ENCODE results near the gene IFIT2.

The IFIT2 gene

DNA sequence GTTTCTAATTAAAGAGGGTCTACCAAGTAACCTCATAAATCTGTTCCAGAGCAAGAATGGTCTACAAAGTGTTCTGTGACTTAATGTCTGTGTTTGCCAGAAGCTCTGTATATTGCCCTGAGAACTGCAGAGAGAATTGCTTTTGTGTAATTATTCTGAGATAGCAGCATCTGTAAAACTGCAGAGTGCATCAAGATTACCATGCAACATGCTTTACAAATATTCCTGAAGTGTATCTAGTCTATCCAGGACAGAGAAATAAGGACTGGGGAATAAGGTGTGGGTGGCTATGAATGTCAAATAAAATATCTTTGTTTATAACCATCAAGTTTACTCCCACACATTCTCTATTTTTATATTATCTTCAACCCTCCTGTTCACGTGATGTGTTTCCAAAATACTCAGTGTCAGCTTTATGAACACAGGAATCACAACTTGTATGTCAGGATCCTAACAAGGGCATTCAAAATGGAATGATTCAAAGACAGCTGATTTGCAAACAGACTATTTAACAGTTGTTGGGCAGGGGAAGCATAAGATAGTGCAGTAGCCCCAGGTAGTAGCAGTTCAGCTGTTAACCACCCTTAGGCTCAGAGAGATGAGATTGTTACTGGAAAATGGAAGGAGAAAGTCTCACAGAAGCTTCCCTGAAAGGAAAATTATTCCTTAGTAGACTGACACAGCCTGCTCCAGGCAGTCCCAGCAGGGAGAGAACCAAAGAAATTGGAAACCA, 35.0 kb upstream of the IFIT2 start:
- Histone ChIP-seq H3K27ac (ENCODE audit: low read length) (no peak overlapping the region), H3K9me3 (ENCODE audit: control insufficient read depth, low read depth, low read length) (no peaks in the 10 kb centered on the region), H3K4me1 (ENCODE audit: control insufficient read depth, low read depth, low read length) (no peaks in the 10 kb centered on the region), H3K9ac (ENCODE audit: low read length) (no peak overlapping the region), H3K27me3 (ENCODE audit: control insufficient read depth, insufficient read depth, low read length) (no peaks in the 10 kb centered on the region), H3K4me3 (ENCODE audit: low read length) (no peak overlapping the region), H3K36me3 (ENCODE audit: control insufficient read depth, low read depth, low read length) (no peaks in the 10 kb centered on the region)

- Histone ChIP-seq H3K9ac (ENCODE audit: low read length) (no peak overlapping the region), H3K4me3 (ENCODE audit: low read length) (no peak overlapping the region), H3K4me1 (ENCODE audit: control insufficient read depth, low read depth, low read length) (no peaks in the 10 kb centered on the region), H3K36me3 (ENCODE audit: control insufficient read depth, low read depth, low read length) (no peaks in the 10 kb centered on the region), H3K27me3 (ENCODE audit: control insufficient read depth, insufficient read depth, low read length) (no peaks in the 10 kb centered on the region), H3K9me3 (ENCODE audit: control insufficient read depth, low read depth, low read length) (no peaks in the 10 kb centered on the region), H3K27ac (ENCODE audit: low read length) (no peak overlapping the region)
These were observed 32.3 kb upstream of the IFIT2 start for GRCh38 chr10:89269433-89270152.

DNA sequence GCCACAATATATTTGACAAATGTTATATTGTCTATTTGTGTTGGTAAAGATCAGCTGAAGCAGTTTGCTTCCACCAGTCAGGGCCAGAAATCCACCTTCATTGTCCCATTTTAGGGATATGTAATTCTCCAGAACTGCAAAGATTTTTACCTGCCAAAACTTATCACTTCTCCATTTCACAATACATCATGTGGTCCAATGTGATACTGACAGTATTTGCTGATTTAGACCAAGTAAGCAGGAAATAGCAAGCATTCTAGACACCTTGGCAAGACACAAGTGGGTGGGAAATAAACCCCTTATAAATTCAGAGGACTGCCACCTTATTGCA, 31.7 kb upstream of the IFIT2 start:
- Histone ChIP-seq H3K9me3 (ENCODE audit: control insufficient read depth, low read depth, low read length) (no peaks in the 10 kb centered on the region), H3K36me3 (ENCODE audit: control insufficient read depth, low read depth, low read length) (no peaks in the 10 kb centered on the region), H3K9ac (ENCODE audit: low read length) (no peak overlapping the region), H3K4me1 (ENCODE audit: control insufficient read depth, low read depth, low read length) (no peaks in the 10 kb centered on the region), H3K4me3 (ENCODE audit: low read length) (no peak overlapping the region), H3K27me3 (ENCODE audit: control insufficient read depth, insufficient read depth, low read length) (no peaks in the 10 kb centered on the region), H3K27ac (ENCODE audit: low read length) (no peak overlapping the region)

- H3K4me3 ChIP-seq (ENCODE audit: low read length) = no peak overlapping the region
- no peaks in the 10 kb centered on the region for H3K36me3 ChIP-seq (ENCODE audit: control insufficient read depth, low read depth, low read length)
- H3K27ac ChIP-seq (ENCODE audit: low read length) = no peak overlapping the region
- H3K4me1 ChIP-seq (ENCODE audit: control insufficient read depth, low read depth, low read length) = no peaks in the 10 kb centered on the region
- no peaks in the 10 kb centered on the region for H3K27me3 ChIP-seq (ENCODE audit: control insufficient read depth, insufficient read depth, low read length)
- no peak overlapping the region for H3K9ac ChIP-seq (ENCODE audit: low read length)
- H3K9me3 ChIP-seq (ENCODE audit: control insufficient read depth, low read depth, low read length) = no peaks in the 10 kb centered on the region
These were observed 30.3 kb upstream of the IFIT2 start for GRCh38 chr10:89271532-89271931.

- H3K9ac ChIP-seq (ENCODE audit: low read length) = no peak overlapping the region
- H3K27ac ChIP-seq (ENCODE audit: low read length) = no peak overlapping the region
- no peak overlapping the region for H3K4me3 ChIP-seq (ENCODE audit: low read length)
- H3K27me3 ChIP-seq (ENCODE audit: control insufficient read depth, insufficient read depth, low read length) = no peaks in the 10 kb centered on the region
- no peaks in the 10 kb centered on the region for H3K4me1 ChIP-seq (ENCODE audit: control insufficient read depth, low read depth, low read length)
- no peaks in the 10 kb centered on the region for H3K9me3 ChIP-seq (ENCODE audit: control insufficient read depth, low read depth, low read length)
- no peaks in the 10 kb centered on the region for H3K36me3 ChIP-seq (ENCODE audit: control insufficient read depth, low read depth, low read length)
These were observed 28.2 kb upstream of the IFIT2 start for GRCh38 chr10:89273680-89274079.

GRCh38 chr10:89274928-89275327, 26.9 kb upstream of the IFIT2 start:
- Histone ChIP-seq H3K27me3 (ENCODE audit: control insufficient read depth, insufficient read depth, low read length) (no peaks in the 10 kb centered on the region), H3K4me3 (ENCODE audit: low read length) (no peak overlapping the region), H3K4me1 (ENCODE audit: control insufficient read depth, low read depth, low read length) (no peaks in the 10 kb centered on the region), H3K36me3 (ENCODE audit: control insufficient read depth, low read depth, low read length) (no peaks in the 10 kb centered on the region), H3K9ac (ENCODE audit: low read length) (no peak overlapping the region), H3K9me3 (ENCODE audit: control insufficient read depth, low read depth, low read length) (no peaks in the 10 kb centered on the region), H3K27ac (ENCODE audit: low read length) (no peak overlapping the region)

- no peaks in the 10 kb centered on the region for H3K36me3 ChIP-seq (ENCODE audit: control insufficient read depth, low read depth, low read length)
- no peak overlapping the region for H3K9ac ChIP-seq (ENCODE audit: low read length)
- peaks cover 2% of the 10 kb centered on the region for H3K4me1 ChIP-seq (ENCODE audit: control insufficient read depth, low read depth, low read length)
- H3K4me3 ChIP-seq (ENCODE audit: low read length) = no peak overlapping the region
- no peaks in the 10 kb centered on the region for H3K27me3 ChIP-seq (ENCODE audit: control insufficient read depth, insufficient read depth, low read length)
- no peak overlapping the region for H3K27ac ChIP-seq (ENCODE audit: low read length)
- H3K9me3 ChIP-seq (ENCODE audit: control insufficient read depth, low read depth, low read length) = no peaks in the 10 kb centered on the region
These were observed 26.5 kb upstream of the IFIT2 start for GRCh38 chr10:89275383-89275782.

- no peaks in the 10 kb centered on the region for H3K27me3 ChIP-seq (ENCODE audit: control insufficient read depth, insufficient read depth, low read length)
- H3K36me3 ChIP-seq (ENCODE audit: control insufficient read depth, low read depth, low read length) = no peaks in the 10 kb centered on the region
- no peaks in the 10 kb centered on the region for H3K9me3 ChIP-seq (ENCODE audit: control insufficient read depth, low read depth, low read length)
- H3K9ac ChIP-seq (ENCODE audit: low read length) = no peak overlapping the region
- no peak overlapping the region for H3K4me3 ChIP-seq (ENCODE audit: low read length)
- H3K27ac ChIP-seq (ENCODE audit: low read length) = no peak overlapping the region
- H3K4me1 ChIP-seq (ENCODE audit: control insufficient read depth, low read depth, low read length) = peaks cover 4% of the 10 kb centered on the region
These were observed 23.8 kb upstream of the IFIT2 start for GRCh38 chr10:89278034-89278535.

DNA sequence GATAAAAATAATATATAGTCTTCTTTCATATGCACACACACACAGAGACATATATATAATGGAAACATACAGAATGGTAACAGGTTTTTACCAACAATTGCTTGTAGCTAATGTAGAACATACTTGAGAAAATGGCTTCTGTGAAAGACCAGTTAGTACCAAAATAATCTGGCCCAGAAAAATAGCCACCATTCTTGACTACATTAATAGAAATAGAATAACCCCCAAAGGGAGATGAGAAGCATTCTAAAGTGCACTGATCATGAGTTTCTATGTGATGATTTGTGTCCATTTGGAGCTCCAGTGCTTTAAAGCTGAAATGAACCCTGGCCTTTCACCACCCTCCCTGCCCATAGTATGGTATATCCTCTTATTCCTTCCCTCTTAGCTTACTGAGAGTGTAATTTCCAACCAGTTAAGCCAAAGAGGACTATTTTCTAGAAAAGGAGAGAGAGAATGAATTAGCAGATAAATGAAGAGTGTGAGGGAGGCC, 22.9 kb upstream of the IFIT2 start:
- no peak overlapping the region for H3K9ac ChIP-seq (ENCODE audit: low read length)
- H3K9me3 ChIP-seq (ENCODE audit: control insufficient read depth, low read depth, low read length) = no peaks in the 10 kb centered on the region
- no peak overlapping the region for H3K27ac ChIP-seq (ENCODE audit: low read length)

GRCh38 chr10:89279421-89279869, 22.4 kb upstream of the IFIT2 start:
- Histone ChIP-seq H3K4me1 (ENCODE audit: control insufficient read depth, low read depth, low read length) (peaks cover 16% of the 10 kb centered on the region), H3K9me3 (ENCODE audit: control insufficient read depth, low read depth, low read length) (no peaks in the 10 kb centered on the region), H3K36me3 (ENCODE audit: control insufficient read depth, low read depth, low read length) (no peaks in the 10 kb centered on the region), H3K27me3 (ENCODE audit: control insufficient read depth, insufficient read depth, low read length) (no peaks in the 10 kb centered on the region), H3K4me3 (ENCODE audit: low read length) (no peak overlapping the region), H3K9ac (ENCODE audit: low read length) (no peak overlapping the region), H3K27ac (ENCODE audit: low read length) (no peak overlapping the region)

More for the DNA sequence above, 22.9 kb upstream of the IFIT2 start:
- no peak overlapping the region for H3K4me3 ChIP-seq (ENCODE audit: low read length)
- no peaks in the 10 kb centered on the region for H3K36me3 ChIP-seq (ENCODE audit: control insufficient read depth, low read depth, low read length)
- peaks cover 11% of the 10 kb centered on the region for H3K4me1 ChIP-seq (ENCODE audit: control insufficient read depth, low read depth, low read length)
- H3K27me3 ChIP-seq (ENCODE audit: control insufficient read depth, insufficient read depth, low read length) = no peaks in the 10 kb centered on the region

DNA sequence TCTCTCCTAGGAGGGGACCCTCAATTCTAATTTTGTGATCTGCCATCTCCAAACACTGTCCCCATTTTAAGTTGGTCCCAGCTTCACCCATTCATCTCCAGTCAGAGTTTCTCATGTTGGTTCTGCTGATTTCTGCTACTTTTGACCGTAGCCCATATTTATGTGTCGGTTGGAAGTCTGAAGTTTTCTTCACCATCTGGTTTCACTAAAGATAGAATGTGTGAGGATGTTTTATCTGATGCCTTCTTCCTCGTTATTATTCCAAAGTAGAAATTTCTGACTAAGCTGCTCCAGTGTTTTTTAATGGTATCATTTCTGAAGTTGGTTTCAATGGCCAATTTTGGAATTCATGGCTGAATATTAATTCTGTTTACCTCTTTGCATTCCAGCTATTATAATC, 21.3 kb upstream of the IFIT2 start:
- Histone ChIP-seq H3K36me3 (ENCODE audit: control insufficient read depth, low read depth, low read length) (no peaks in the 10 kb centered on the region), H3K9ac (ENCODE audit: low read length) (no peak overlapping the region), H3K27me3 (ENCODE audit: control insufficient read depth, insufficient read depth, low read length) (no peaks in the 10 kb centered on the region), H3K4me1 (ENCODE audit: control insufficient read depth, low read depth, low read length) (peaks cover 24% of the 10 kb centered on the region), H3K9me3 (ENCODE audit: control insufficient read depth, low read depth, low read length) (no peaks in the 10 kb centered on the region), H3K27ac (ENCODE audit: low read length) (no peak overlapping the region), H3K4me3 (ENCODE audit: low read length) (no peak overlapping the region)

Measured in iPS-18a (cell line).